Effector memory CD4-positive, alpha-beta T cell (primary cell): ENCODE data around the gene RPGRIP1L.

Source experiments
- DNase-seq, 3 donors: peaks; one replicate each; pipeline ENCODE4 v3.0.0-alpha.2; 2020
- H3K27ac ChIP-seq: 2 replicates; pipeline ENCODE4 v1.7.0; 2013; ENCODE audit warnings: mild to moderate bottlenecking, low read length, moderate library complexity; ENCODE audit not compliant: insufficient read depth, poor library complexity, severe bottlenecking
- H3K27me3 ChIP-seq: replicated peaks from 2 replicates; pipeline ENCODE4 v1.7.0; 2013; ENCODE audit warnings: mild to moderate bottlenecking, low read length; ENCODE audit not compliant: insufficient read depth, control insufficient read depth, poor library complexity, severe bottlenecking
- H3K36me3 ChIP-seq: 2 replicates; pipeline ENCODE4 v1.7.0; 2013; ENCODE audit warnings: mild to moderate bottlenecking, low read length, moderate library complexity; ENCODE audit not compliant: control insufficient read depth, insufficient read depth
- H3K4me1 ChIP-seq: 2 replicates; pipeline ENCODE4 v1.7.0; 2013; ENCODE audit warnings: low read length, mild to moderate bottlenecking; ENCODE audit not compliant: control insufficient read depth, insufficient read depth, poor library complexity, severe bottlenecking
- H3K4me3 ChIP-seq: 2 replicates; pipeline ENCODE4 v1.7.0; 2013; ENCODE audit warnings: low read length, low read depth, mild to moderate bottlenecking; ENCODE audit not compliant: insufficient read depth, poor library complexity, severe bottlenecking
- H3K9me3 ChIP-seq: 2 replicates; pipeline ENCODE4 v1.7.0; 2013; ENCODE audit warnings: mild to moderate bottlenecking, low read length, moderate library complexity; ENCODE audit not compliant: control insufficient read depth

The RPGRIP1L gene

GRCh38 chr16:53599548-53599947 is 104.1 kb downstream of the RPGRIP1L start:
- H3K36me3 ChIP-seq, result no peaks in the 10 kb centered on the region
- DNase-seq, result no peak
- no peak overlapping the region for H3K4me3 ChIP-seq
- H3K4me1 ChIP-seq, result no peaks in the 10 kb centered on the region
- H3K9me3 ChIP-seq, result no peaks in the 10 kb centered on the region
- no peak overlapping the region for H3K27ac ChIP-seq
- H3K27me3 ChIP-seq, result no peaks in the 10 kb centered on the region

- Histone ChIP-seq H3K9me3 (no peaks in the 10 kb centered on the region), H3K27me3 (no peaks in the 10 kb centered on the region), H3K4me3 (no peak overlapping the region), H3K4me1 (no peaks in the 10 kb centered on the region), H3K27ac (no peak overlapping the region), H3K36me3 (no peaks in the 10 kb centered on the region)
- DNase-seq, result no peak
Observed at GRCh38 chr16:53598511-53599275, 105.0 kb downstream of the RPGRIP1L start.

- Histone ChIP-seq H3K27ac (no peak overlapping the region), H3K4me3 (no peak overlapping the region), H3K4me1 (no peaks in the 10 kb centered on the region), H3K27me3 (no peaks in the 10 kb centered on the region), H3K9me3 (peaks cover 1% of the 10 kb centered on the region), H3K36me3 (no peaks in the 10 kb centered on the region)
- no peak for DNase-seq
Observed at GRCh38 chr16:53597776-53598175, 105.9 kb downstream of the RPGRIP1L start.

- no peak overlapping the region for H3K4me3 ChIP-seq
- no peaks in the 10 kb centered on the region for H3K27me3 ChIP-seq
- no peaks in the 10 kb centered on the region for H3K4me1 ChIP-seq
- peaks cover 4% of the 10 kb centered on the region for H3K9me3 ChIP-seq
- DNase-seq, result no peak
- H3K27ac ChIP-seq, result no peak overlapping the region
- no peaks in the 10 kb centered on the region for H3K36me3 ChIP-seq
Observed at GRCh38 chr16:53588081-53588648, 115.5 kb downstream of the RPGRIP1L start.

GRCh38 chr16:53583401-53583800 is 120.3 kb downstream of the RPGRIP1L start:
- H3K36me3 ChIP-seq, result no peaks in the 10 kb centered on the region
- no peak for DNase-seq
- no peak overlapping the region for H3K27ac ChIP-seq
- no peak overlapping the region for H3K4me3 ChIP-seq
- H3K27me3 ChIP-seq, result no peaks in the 10 kb centered on the region
- no peaks in the 10 kb centered on the region for H3K4me1 ChIP-seq
- no peaks in the 10 kb centered on the region for H3K9me3 ChIP-seq

GRCh38 chr16:53581784-53582183 is 121.9 kb downstream of the RPGRIP1L start:
- no peaks in the 10 kb centered on the region for H3K27me3 ChIP-seq
- no peaks in the 10 kb centered on the region for H3K9me3 ChIP-seq
- no peaks in the 10 kb centered on the region for H3K36me3 ChIP-seq
- H3K4me3 ChIP-seq, result no peak overlapping the region
- no peak for DNase-seq
- H3K27ac ChIP-seq, result no peak overlapping the region
- no peaks in the 10 kb centered on the region for H3K4me1 ChIP-seq

GRCh38 chr16:53580038-53580802 is 123.4 kb downstream of the RPGRIP1L start:
- DNase-seq, result no peak
- Histone ChIP-seq H3K4me1 (no peaks in the 10 kb centered on the region), H3K4me3 (no peak overlapping the region), H3K27me3 (no peaks in the 10 kb centered on the region), H3K27ac (no peak overlapping the region), H3K9me3 (no peaks in the 10 kb centered on the region), H3K36me3 (no peaks in the 10 kb centered on the region)

GRCh38 chr16:53576904-53577303 is 126.8 kb downstream of the RPGRIP1L start:
- Histone ChIP-seq H3K4me3 (no peak overlapping the region), H3K27ac (no peak overlapping the region), H3K36me3 (no peaks in the 10 kb centered on the region), H3K27me3 (no peaks in the 10 kb centered on the region), H3K9me3 (no peaks in the 10 kb centered on the region), H3K4me1 (no peaks in the 10 kb centered on the region)
- no peak for DNase-seq

GRCh38 chr16:53576210-53576609 is 127.4 kb downstream of the RPGRIP1L start:
- DNase-seq, result no peak
- H3K36me3 ChIP-seq, result no peaks in the 10 kb centered on the region
- no peak overlapping the region for H3K4me3 ChIP-seq
- no peaks in the 10 kb centered on the region for H3K9me3 ChIP-seq
- H3K4me1 ChIP-seq, result no peaks in the 10 kb centered on the region
- no peaks in the 10 kb centered on the region for H3K27me3 ChIP-seq
- no peak overlapping the region for H3K27ac ChIP-seq

- no peak for DNase-seq
- Histone ChIP-seq H3K4me1 (no peaks in the 10 kb centered on the region), H3K27ac (no peak overlapping the region), H3K9me3 (no peaks in the 10 kb centered on the region), H3K27me3 (no peaks in the 10 kb centered on the region), H3K36me3 (no peaks in the 10 kb centered on the region), H3K4me3 (no peak overlapping the region)
Observed at GRCh38 chr16:53571763-53572162, 131.9 kb downstream of the RPGRIP1L start.
